ENCODE data around the gene ANP32A.
"Not testable (repeated sequence)": the region's sequence is repeated elsewhere in the genome, so short reads cannot be mapped to it uniquely, and the experiment has no call there.

Gene ANP32A

GRCh38 chr15:68770216-68770615 is 50.5 kb downstream of the ANP32A start:
- no peaks in the 10 kb centered on the region for H3K36me3 Mint-ChIP-seq
- no peak overlapping the region for H3K27ac Mint-ChIP-seq
- H3K4me1 Mint-ChIP-seq (ENCODE audit: low read depth) = no peaks in the 10 kb centered on the region
- no peaks in the 10 kb centered on the region for H3K9me3 Mint-ChIP-seq (ENCODE audit: low read depth)
- H3K27me3 Mint-ChIP-seq = no peaks in the 10 kb centered on the region
- H3K4me3 Mint-ChIP-seq = no peak overlapping the region

GRCh38 chr15:68769702-68770101 is 51.0 kb downstream of the ANP32A start:
- no peaks in the 10 kb centered on the region for H3K36me3 Mint-ChIP-seq

GRCh38 chr15:68768321-68768720 is 52.4 kb downstream of the ANP32A start:
- H3K4me1 Mint-ChIP-seq (ENCODE audit: low read depth) = no peaks in the 10 kb centered on the region
- H3K4me3 Mint-ChIP-seq = no peak overlapping the region
- H3K27me3 Mint-ChIP-seq = no peaks in the 10 kb centered on the region
- H3K36me3 Mint-ChIP-seq = no peaks in the 10 kb centered on the region
- H3K27ac Mint-ChIP-seq = no peak overlapping the region
- H3K9me3 Mint-ChIP-seq (ENCODE audit: low read depth) = no peaks in the 10 kb centered on the region

More at GRCh38 chr15:68769702-68770101, 51.0 kb downstream of the ANP32A start:
- no peaks in the 10 kb centered on the region for H3K4me1 Mint-ChIP-seq (ENCODE audit: low read depth)
- no peak overlapping the region for H3K27ac Mint-ChIP-seq
- H3K27me3 Mint-ChIP-seq = no peaks in the 10 kb centered on the region
- H3K4me3 Mint-ChIP-seq = no peak overlapping the region
- H3K9me3 Mint-ChIP-seq (ENCODE audit: low read depth) = no peaks in the 10 kb centered on the region

- Mint-ChIP-seq H3K4me3 (no peak overlapping the region), H3K9me3 (ENCODE audit: low read depth) (no peaks in the 10 kb centered on the region), H3K27me3 (no peaks in the 10 kb centered on the region), H3K36me3 (no peaks in the 10 kb centered on the region), H3K27ac (no peak overlapping the region), H3K4me1 (ENCODE audit: low read depth) (no peaks in the 10 kb centered on the region)
Measured at GRCh38 chr15:68767833-68768232, 52.9 kb downstream of the ANP32A start.

- Mint-ChIP-seq H3K4me3 (no peak overlapping the region), H3K27ac (no peak overlapping the region), H3K4me1 (ENCODE audit: low read depth) (no peaks in the 10 kb centered on the region), H3K27me3 (peaks cover 2% of the 10 kb centered on the region), H3K36me3 (no peaks in the 10 kb centered on the region), H3K9me3 (ENCODE audit: low read depth) (no peaks in the 10 kb centered on the region)
Measured at GRCh38 chr15:68765602-68766368, 54.9 kb downstream of the ANP32A start.

- H3K4me1 Mint-ChIP-seq (ENCODE audit: low read depth) = no peaks in the 10 kb centered on the region
- H3K27me3 Mint-ChIP-seq = peaks cover 2% of the 10 kb centered on the region
- no peak overlapping the region for H3K4me3 Mint-ChIP-seq
- no peak overlapping the region for H3K27ac Mint-ChIP-seq
- H3K9me3 Mint-ChIP-seq (ENCODE audit: low read depth) = no peaks in the 10 kb centered on the region
- H3K36me3 Mint-ChIP-seq = no peaks in the 10 kb centered on the region
Measured at GRCh38 chr15:68764090-68764489, 56.6 kb downstream of the ANP32A start.

GRCh38 chr15:68763063-68763462 is 57.6 kb downstream of the ANP32A start:
- Mint-ChIP-seq H3K36me3 (no peaks in the 10 kb centered on the region), H3K27me3 (peaks cover 5% of the 10 kb centered on the region), H3K4me3 (no peak overlapping the region), H3K4me1 (ENCODE audit: low read depth) (no peaks in the 10 kb centered on the region), H3K9me3 (ENCODE audit: low read depth) (no peaks in the 10 kb centered on the region), H3K27ac (no peak overlapping the region)

GRCh38 chr15:68759982-68760579 is 60.6 kb downstream of the ANP32A start:
- H3K4me3 Mint-ChIP-seq; H3K27ac Mint-ChIP-seq; H3K9me3 Mint-ChIP-seq (ENCODE audit: low read depth); H3K36me3 Mint-ChIP-seq; H3K27me3 Mint-ChIP-seq; H3K4me1 Mint-ChIP-seq (ENCODE audit: low read depth): not testable (repeated sequence)

GRCh38 chr15:68755731-68756130 is 65.0 kb downstream of the ANP32A start:
- peaks cover 3% of the 10 kb centered on the region for H3K27me3 Mint-ChIP-seq
- H3K27ac Mint-ChIP-seq = no peak overlapping the region
- H3K4me1 Mint-ChIP-seq (ENCODE audit: low read depth) = peaks cover 6% of the 10 kb centered on the region
- H3K4me3 Mint-ChIP-seq = no peak overlapping the region
- H3K9me3 Mint-ChIP-seq (ENCODE audit: low read depth) = no peaks in the 10 kb centered on the region
- H3K36me3 Mint-ChIP-seq = peaks cover 4% of the 10 kb centered on the region

- no peak overlapping the region for H3K4me3 Mint-ChIP-seq
- H3K27ac Mint-ChIP-seq = no peak overlapping the region
- H3K9me3 Mint-ChIP-seq (ENCODE audit: low read depth) = peaks cover 4% of the 10 kb centered on the region
- peaks cover 4% of the 10 kb centered on the region for H3K36me3 Mint-ChIP-seq
- H3K4me1 Mint-ChIP-seq (ENCODE audit: low read depth) = peaks cover 6% of the 10 kb centered on the region
- no peaks in the 10 kb centered on the region for H3K27me3 Mint-ChIP-seq
Measured at GRCh38 chr15:68751622-68752021, 69.1 kb downstream of the ANP32A start.

- no peak overlapping the region for H3K4me3 Mint-ChIP-seq
- H3K27ac Mint-ChIP-seq = no peak overlapping the region
- peaks cover 4% of the 10 kb centered on the region for H3K9me3 Mint-ChIP-seq (ENCODE audit: low read depth)
- no peaks in the 10 kb centered on the region for H3K27me3 Mint-ChIP-seq
- H3K36me3 Mint-ChIP-seq = no peaks in the 10 kb centered on the region
- peaks cover 4% of the 10 kb centered on the region for H3K4me1 Mint-ChIP-seq (ENCODE audit: low read depth)
Measured at GRCh38 chr15:68749793-68750192, 70.9 kb downstream of the ANP32A start.

- Mint-ChIP-seq H3K4me1 (ENCODE audit: low read depth) (peaks cover 1% of the 10 kb centered on the region), H3K4me3 (no peak overlapping the region), H3K9me3 (ENCODE audit: low read depth) (peaks cover 4% of the 10 kb centered on the region), H3K36me3 (no peaks in the 10 kb centered on the region), H3K27me3 (no peaks in the 10 kb centered on the region), H3K27ac (no peak overlapping the region)
Measured at GRCh38 chr15:68749365-68749764, 71.3 kb downstream of the ANP32A start.

GRCh38 chr15:68743256-68743655 is 77.4 kb downstream of the ANP32A start:
- H3K27ac Mint-ChIP-seq = no peak overlapping the region
- H3K9me3 Mint-ChIP-seq (ENCODE audit: low read depth) = no peaks in the 10 kb centered on the region
- no peaks in the 10 kb centered on the region for H3K4me1 Mint-ChIP-seq (ENCODE audit: low read depth)
- no peaks in the 10 kb centered on the region for H3K27me3 Mint-ChIP-seq
- H3K36me3 Mint-ChIP-seq = no peaks in the 10 kb centered on the region
- no peak overlapping the region for H3K4me3 Mint-ChIP-seq

GRCh38 chr15:68739390-68740080 is 81.2 kb downstream of the ANP32A start:
- Mint-ChIP-seq H3K4me1 (ENCODE audit: low read depth) (no peaks in the 10 kb centered on the region), H3K27ac (no peak overlapping the region), H3K4me3 (no peak overlapping the region), H3K36me3 (no peaks in the 10 kb centered on the region), H3K9me3 (ENCODE audit: low read depth) (no peaks in the 10 kb centered on the region), H3K27me3 (no peaks in the 10 kb centered on the region)

- H3K9me3 Mint-ChIP-seq (ENCODE audit: low read depth) = no peaks in the 10 kb centered on the region
- no peaks in the 10 kb centered on the region for H3K27me3 Mint-ChIP-seq
- no peak overlapping the region for H3K4me3 Mint-ChIP-seq
- peaks cover 2% of the 10 kb centered on the region for H3K4me1 Mint-ChIP-seq (ENCODE audit: low read depth)
- H3K36me3 Mint-ChIP-seq = no peaks in the 10 kb centered on the region
- H3K27ac Mint-ChIP-seq = no peak overlapping the region
Measured at GRCh38 chr15:68735610-68736009, 85.1 kb downstream of the ANP32A start.
